ENCODE results near the gene GALNTL6. TPM values are rescaled to one million over a fixed set of nuclear protein-coding genes. Genes with fewer than 3 reads are reported as not detected.
"Not testable (repeated sequence)": the region's sequence is repeated elsewhere in the genome, so short reads cannot be mapped to it uniquely, and the experiment has no call there.

The GALNTL6 gene
- total RNA-seq, 1 donor from 2014 or later = not detected

GRCh38 chr4:173014113-173014558, 1200.9 kb downstream of the GALNTL6 start:
- intact Hi-C loops (cut with micrococcal nuclease) = loop anchor here (5.0 to 10.0 kb wide), 2 partner anchors 243 to 401 kb away; no protein-coding TSS in a partner anchor
- Histone ChIP-seq H3K36me3 (no peaks in the 10 kb centered on the region), H3K27me3 (ENCODE audit: low read depth) (no peaks in the 10 kb centered on the region), H3K4me3 (no peak overlapping the region), H3K4me1 (peaks cover 4% of the 10 kb centered on the region), H3K27ac (replicated peaks) (no peak overlapping the region), H3K9me3 (replicated peaks) (no peaks in the 10 kb centered on the region)
- peak; percentile 23 for DNase-seq
- TF ChIP-seq, protein P1, sequence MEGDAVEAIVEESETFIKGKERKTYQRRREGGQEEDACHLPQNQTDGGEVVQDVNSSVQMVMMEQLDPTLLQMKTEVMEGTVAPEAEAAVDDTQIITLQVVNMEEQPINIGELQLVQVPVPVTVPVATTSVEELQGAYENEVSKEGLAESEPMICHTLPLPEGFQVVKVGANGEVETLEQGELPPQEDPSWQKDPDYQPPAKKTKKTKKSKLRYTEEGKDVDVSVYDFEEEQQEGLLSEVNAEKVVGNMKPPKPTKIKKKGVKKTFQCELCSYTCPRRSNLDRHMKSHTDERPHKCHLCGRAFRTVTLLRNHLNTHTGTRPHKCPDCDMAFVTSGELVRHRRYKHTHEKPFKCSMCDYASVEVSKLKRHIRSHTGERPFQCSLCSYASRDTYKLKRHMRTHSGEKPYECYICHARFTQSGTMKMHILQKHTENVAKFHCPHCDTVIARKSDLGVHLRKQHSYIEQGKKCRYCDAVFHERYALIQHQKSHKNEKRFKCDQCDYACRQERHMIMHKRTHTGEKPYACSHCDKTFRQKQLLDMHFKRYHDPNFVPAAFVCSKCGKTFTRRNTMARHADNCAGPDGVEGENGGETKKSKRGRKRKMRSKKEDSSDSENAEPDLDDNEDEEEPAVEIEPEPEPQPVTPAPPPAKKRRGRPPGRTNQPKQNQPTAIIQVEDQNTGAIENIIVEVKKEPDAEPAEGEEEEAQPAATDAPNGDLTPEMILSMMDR (IDR thresholded peaks at IDR 0.05; ENCODE audit: borderline replicate concordance) = no peak

- Histone ChIP-seq H3K9me3 (replicated peaks) (no peaks in the 10 kb centered on the region), H3K27ac (replicated peaks) (no peak overlapping the region), H3K4me3 (no peak overlapping the region), H3K4me1 (peaks cover 4% of the 10 kb centered on the region), H3K36me3 (no peaks in the 10 kb centered on the region), H3K27me3 (ENCODE audit: low read depth) (no peaks in the 10 kb centered on the region)
- intact Hi-C loops (cut with micrococcal nuclease) = loop anchor here (5.0 to 10.0 kb wide), 2 partner anchors 242 to 400 kb away; no protein-coding TSS in a partner anchor
- no peak for DNase-seq
- TF ChIP-seq, protein P1 (IDR thresholded peaks at IDR 0.05; ENCODE audit: borderline replicate concordance) = no peak
These were observed 1201.6 kb downstream of the GALNTL6 start for GRCh38 chr4:173014836-173015235.

GRCh38 chr4:173017802-173018201, 1204.6 kb downstream of the GALNTL6 start:
- H3K9me3 ChIP-seq (replicated peaks) = no peaks in the 10 kb centered on the region
- no peak overlapping the region for H3K4me3 ChIP-seq
- no peaks in the 10 kb centered on the region for H3K36me3 ChIP-seq
- H3K27ac ChIP-seq (replicated peaks) = no peak overlapping the region
- no peak for DNase-seq
- no peaks in the 10 kb centered on the region for H3K27me3 ChIP-seq (ENCODE audit: low read depth)
- intact Hi-C loops (cut with micrococcal nuclease) = loop anchor here (10.0 kb wide), 1 partner anchor 397 kb away; no protein-coding TSS in a partner anchor
- TF ChIP-seq, protein P1 (IDR thresholded peaks at IDR 0.05; ENCODE audit: borderline replicate concordance) = no peak
- peaks cover 4% of the 10 kb centered on the region for H3K4me1 ChIP-seq

DNA sequence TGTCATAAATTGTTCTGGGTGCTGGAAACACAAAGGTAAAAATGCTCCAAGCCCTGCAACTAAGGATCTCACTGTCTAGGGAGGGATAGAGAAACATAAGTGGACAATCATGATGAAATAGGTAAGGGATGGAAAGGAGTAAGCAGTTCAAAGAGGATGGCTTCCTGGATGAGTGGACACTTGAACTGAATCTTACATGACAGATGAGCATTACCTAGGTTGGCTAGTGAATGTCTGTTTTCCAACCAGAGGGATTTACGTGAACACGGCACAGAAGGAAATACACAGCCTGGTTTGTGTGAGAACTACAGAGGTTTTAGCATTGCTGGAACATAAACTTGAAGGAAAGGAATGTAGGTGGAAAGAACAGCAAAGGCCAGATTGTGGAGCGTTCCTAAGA, 1205.2 kb downstream of the GALNTL6 start:
- Histone ChIP-seq H3K4me1 (peaks cover 4% of the 10 kb centered on the region), H3K4me3 (no peak overlapping the region), H3K36me3 (no peaks in the 10 kb centered on the region), H3K27ac (replicated peaks) (no peak overlapping the region), H3K9me3 (replicated peaks) (no peaks in the 10 kb centered on the region), H3K27me3 (ENCODE audit: low read depth) (no peaks in the 10 kb centered on the region)
- no peak for DNase-seq
- intact Hi-C loops (cut with micrococcal nuclease) = loop anchor here (10.0 kb wide), 1 partner anchor 396 kb away; no protein-coding TSS in a partner anchor
- TF ChIP-seq, protein P1 (IDR thresholded peaks at IDR 0.05; ENCODE audit: borderline replicate concordance) = no peak

DNA sequence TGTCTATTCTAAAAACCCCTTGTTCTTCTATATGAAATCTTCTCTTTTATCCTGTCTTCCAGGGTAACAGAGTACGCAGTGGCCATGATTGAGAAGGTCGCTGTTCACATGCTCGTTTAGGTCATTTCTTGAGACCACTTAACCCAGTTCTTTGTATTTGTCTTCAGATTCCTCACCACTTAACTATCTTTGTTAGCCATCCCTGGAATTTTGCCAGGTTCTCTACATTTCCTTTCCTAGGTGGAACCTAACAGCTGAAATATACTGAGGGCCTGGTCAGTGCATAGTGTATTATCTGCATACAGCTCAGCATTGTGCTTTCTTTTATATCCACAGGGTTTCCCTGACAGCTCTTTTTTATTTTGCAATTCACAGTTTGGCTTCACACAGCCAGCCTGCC, 1206.5 kb downstream of the GALNTL6 start:
- H3K27ac ChIP-seq (replicated peaks) = no peak overlapping the region
- H3K9me3 ChIP-seq (replicated peaks) = no peaks in the 10 kb centered on the region
- H3K36me3 ChIP-seq = no peaks in the 10 kb centered on the region
- no peak overlapping the region for H3K4me3 ChIP-seq
- DNase-seq = no peak
- intact Hi-C loops (cut with micrococcal nuclease) = loop anchor here (10.0 kb wide), 1 partner anchor 395 kb away; no protein-coding TSS in a partner anchor
- H3K4me1 ChIP-seq = no peaks in the 10 kb centered on the region
- no peaks in the 10 kb centered on the region for H3K27me3 ChIP-seq (ENCODE audit: low read depth)
- TF ChIP-seq, protein P1 (IDR thresholded peaks at IDR 0.05; ENCODE audit: borderline replicate concordance) = no peak

GRCh38 chr4:173021746-173022573, 1208.8 kb downstream of the GALNTL6 start:
- H3K4me3 ChIP-seq; H3K4me1 ChIP-seq; DNase-seq; H3K27ac ChIP-seq (replicated peaks); H3K36me3 ChIP-seq; H3K27me3 ChIP-seq (ENCODE audit: low read depth); intact Hi-C loops (cut with micrococcal nuclease); H3K9me3 ChIP-seq (replicated peaks): not testable (repeated sequence)

All from left ventricle myocardium inferior (tissue), 1 donor.